ENCODE results near the gene TMEM106C. TPM values are rescaled to one million over a fixed set of nuclear protein-coding genes. Genes with fewer than 3 reads are reported as not detected.
A peak's percentile ranks its signal among the peaks of the same experiment; 100 is the strongest.

TMEM106C gene
- total RNA-seq, 1 experiment from 2014 or later, result 50.0 TPM

- POLR2A ChIA-PET, result interaction anchor here (1.5 kb wide), 1 partner anchor 10 kb away, joined by 3 read pairs; no protein-coding TSS in a partner anchor
- H3K9me3 Mint-ChIP-seq (ENCODE audit: unreplicated experiment), result no peaks in the 10 kb centered on the region
- H3K4me3 Mint-ChIP-seq (ENCODE audit: unreplicated experiment), result no peak overlapping the region
- intact Hi-C loops (cut with micrococcal nuclease), result loop anchor here (5.0 kb wide), 2 partner anchors 83 to 108 kb away; no protein-coding TSS in a partner anchor
- CTCF ChIA-PET, result interaction anchor here (1.0 to 1.6 kb wide), 2 partner anchors 40 to 106 kb away, joined by 3 to 4 read pairs; partner anchors contain the start of gene VDR
- peaks cover 6% of the 10 kb centered on the region for H3K36me3 Mint-ChIP-seq (ENCODE audit: insufficient read depth, unreplicated experiment)
- peaks cover 28% of the 10 kb centered on the region for H3K4me1 Mint-ChIP-seq (ENCODE audit: insufficient read depth, unreplicated experiment)
- BruUV-seq (replicated peaks), result no TSS peak
- no peak for TF ChIP-seq CTCF (IDR thresholded peaks at IDR 0.05; ENCODE audit: unreplicated experiment)
- H3K27ac Mint-ChIP-seq (ENCODE audit: low read depth, unreplicated experiment), result no peak overlapping the region
- H3K27me3 Mint-ChIP-seq (ENCODE audit: insufficient read depth, unreplicated experiment), result no peaks in the 10 kb centered on the region
- no peak for DNase-seq (ENCODE audit: unreplicated experiment)
Observed at GRCh38 chr12:47944685-47945340, 18.6 kb upstream of the TMEM106C start.

- intact Hi-C loops (cut with micrococcal nuclease), result loop anchor here (5.0 kb wide), 2 partner anchors 83 to 108 kb away; no protein-coding TSS in a partner anchor
- TF ChIP-seq CTCF (IDR thresholded peaks at IDR 0.05; ENCODE audit: unreplicated experiment), result no peak
- CTCF ChIA-PET, result no interaction called here
- peaks cover 6% of the 10 kb centered on the region for H3K36me3 Mint-ChIP-seq (ENCODE audit: insufficient read depth, unreplicated experiment)
- no peak overlapping the region for H3K27ac Mint-ChIP-seq (ENCODE audit: low read depth, unreplicated experiment)
- no peaks in the 10 kb centered on the region for H3K27me3 Mint-ChIP-seq (ENCODE audit: insufficient read depth, unreplicated experiment)
- no peak for DNase-seq (ENCODE audit: unreplicated experiment)
- POLR2A ChIA-PET, result interaction anchor here (0.6 kb wide), 1 partner anchor 240 kb away, joined by 3 read pairs; no protein-coding TSS in a partner anchor
- H3K4me3 Mint-ChIP-seq (ENCODE audit: unreplicated experiment), result no peak overlapping the region
- no peaks in the 10 kb centered on the region for H3K9me3 Mint-ChIP-seq (ENCODE audit: unreplicated experiment)
- peaks cover 33% of the 10 kb centered on the region for H3K4me1 Mint-ChIP-seq (ENCODE audit: insufficient read depth, unreplicated experiment)
- BruUV-seq (replicated peaks), result no TSS peak
Observed at GRCh38 chr12:47945341-47945728, 18.1 kb upstream of the TMEM106C start.

- BruUV-seq (replicated peaks), result no TSS peak
- Mint-ChIP-seq H3K4me1 (ENCODE audit: insufficient read depth, unreplicated experiment) (peaks cover 41% of the 10 kb centered on the region), H3K9me3 (ENCODE audit: unreplicated experiment) (no peaks in the 10 kb centered on the region), H3K4me3 (ENCODE audit: unreplicated experiment) (no peak overlapping the region), H3K27me3 (ENCODE audit: insufficient read depth, unreplicated experiment) (no peaks in the 10 kb centered on the region), H3K36me3 (ENCODE audit: insufficient read depth, unreplicated experiment) (peaks cover 6% of the 10 kb centered on the region), H3K27ac (ENCODE audit: low read depth, unreplicated experiment) (peak overlapping the region; percentile 40)
- TF ChIP-seq CTCF (IDR thresholded peaks at IDR 0.05; ENCODE audit: unreplicated experiment), result no peak
- CTCF ChIA-PET, result interaction anchor here (0.6 to 5.9 kb wide), 8 partner anchors 30 to 646 kb away, joined by 3 to 50 read pairs (median 4); partner anchors contain the start of gene VDR
- intact Hi-C loops (cut with micrococcal nuclease), result loop anchor here (5.0 kb wide), 2 partner anchors 84 to 109 kb away; no protein-coding TSS in a partner anchor
- peak; percentile 52 for DNase-seq (ENCODE audit: unreplicated experiment)
- POLR2A ChIA-PET, result interaction anchor here (0.6 to 1.3 kb wide), 4 partner anchors 17 to 88 kb away, joined by 3 to 6 read pairs (median 3); partner anchors contain the start of genes TMEM106C and VDR
Observed at GRCh38 chr12:47946413-47947323, 16.7 kb upstream of the TMEM106C start.

All from MCF 10A (cell line).